Measurements from ENCODE around the gene ANKRD22.
"Not testable (repeated sequence)": the region's sequence is repeated elsewhere in the genome, so short reads cannot be mapped to it uniquely, and the experiment has no call there.

ANKRD22 gene

GRCh38 chr10:88877298-88877697 is 25.7 kb upstream of the ANKRD22 start:
- DNase-seq (ENCODE audit: low read depth in 2 of 2), result no peak

GRCh38 chr10:88875081-88875480 is 23.4 kb upstream of the ANKRD22 start:
- DNase-seq (ENCODE audit: low read depth in 2 of 2), result no peak

GRCh38 chr10:88874281-88874680 is 22.6 kb upstream of the ANKRD22 start:
- no peak for DNase-seq (ENCODE audit: low read depth in 2 of 2)

GRCh38 chr10:88873757-88874156 is 22.1 kb upstream of the ANKRD22 start:
- no peak for DNase-seq (ENCODE audit: low read depth in 2 of 2)

- no peak for DNase-seq (ENCODE audit: low read depth in 2 of 2)
These were observed 18.4 kb upstream of the ANKRD22 start for GRCh38 chr10:88870089-88870488.

- DNase-seq (ENCODE audit: low read depth in 2 of 2), result no peak
These were observed 14.8 kb upstream of the ANKRD22 start for GRCh38 chr10:88866454-88866853.

GRCh38 chr10:88865281-88865876 is 13.7 kb upstream of the ANKRD22 start:
- DNase-seq (ENCODE audit: low read depth in 2 of 2), result no peak

GRCh38 chr10:88861036-88861435 is 9.4 kb upstream of the ANKRD22 start:
- DNase-seq (ENCODE audit: low read depth in 2 of 2), result no peak

- no peak for DNase-seq (ENCODE audit: low read depth in 2 of 2)
These were observed 6.8 kb upstream of the ANKRD22 start for GRCh38 chr10:88858491-88858890.

GRCh38 chr10:88857831-88858230 is 6.2 kb upstream of the ANKRD22 start:
- DNase-seq (ENCODE audit: low read depth in 2 of 2), result no peak

GRCh38 chr10:88854684-88855083 is 3.0 kb upstream of the ANKRD22 start:
- DNase-seq (ENCODE audit: low read depth in 2 of 2), result no peak

GRCh38 chr10:88853155-88853881 is 1.7 kb upstream of the ANKRD22 start:
- DNase-seq (ENCODE audit: low read depth in 2 of 2), result no peak

- no peak for DNase-seq (ENCODE audit: low read depth in 2 of 2)
These were observed 683 bp upstream of the ANKRD22 start for GRCh38 chr10:88852327-88852726.

- DNase-seq (ENCODE audit: low read depth in 2 of 2), result no peak
These were observed 932 bp downstream of the ANKRD22 start for GRCh38 chr10:88850712-88851111.

- no peak for DNase-seq (ENCODE audit: low read depth in 2 of 2)
These were observed 2.4 kb downstream of the ANKRD22 start for GRCh38 chr10:88849234-88849633.

- DNase-seq (ENCODE audit: low read depth in 2 of 2), result no peak
These were observed 3.1 kb downstream of the ANKRD22 start for GRCh38 chr10:88848499-88848898.

GRCh38 chr10:88843171-88843570 is 8.5 kb downstream of the ANKRD22 start:
- no peak for DNase-seq (ENCODE audit: low read depth in 2 of 2)

- no peak for DNase-seq (ENCODE audit: low read depth in 2 of 2)
These were observed 10.1 kb downstream of the ANKRD22 start for GRCh38 chr10:88841316-88842111.

- DNase-seq (ENCODE audit: low read depth in 2 of 2), result no peak
These were observed 10.8 kb downstream of the ANKRD22 start for GRCh38 chr10:88840881-88841280.

- DNase-seq (ENCODE audit: low read depth in 2 of 2), result no peak
These were observed 11.5 kb downstream of the ANKRD22 start for GRCh38 chr10:88840104-88840503.

GRCh38 chr10:88838766-88839350 is 12.8 kb downstream of the ANKRD22 start:
- no peak for DNase-seq (ENCODE audit: low read depth in 2 of 2)

GRCh38 chr10:88837632-88838031 is 14.0 kb downstream of the ANKRD22 start:
- not testable (repeated sequence) for DNase-seq (ENCODE audit: low read depth in 2 of 2)

- DNase-seq (ENCODE audit: low read depth in 2 of 2), result no peak
These were observed 15.8 kb downstream of the ANKRD22 start for GRCh38 chr10:88835910-88836221.
